Activated CD8-positive, alpha-beta memory T cell treated with anti-CD3 and anti-CD28 coated beads for 1 hour (primary cell): ENCODE data around the gene ZBTB39.
"Not testable (repeated sequence)": the region's sequence is repeated elsewhere in the genome, so short reads cannot be mapped to it uniquely, and the experiment has no call there.

Experiments used
- DNase-seq, 2 donors: peaks; one replicate each; pipeline ENCODE4 v3.0.0-alpha.2; 2020; ENCODE audit warnings: low read depth in 1 of 2; ENCODE audit errors: extremely low read depth in 1 of 2

Gene ZBTB39

DNA sequence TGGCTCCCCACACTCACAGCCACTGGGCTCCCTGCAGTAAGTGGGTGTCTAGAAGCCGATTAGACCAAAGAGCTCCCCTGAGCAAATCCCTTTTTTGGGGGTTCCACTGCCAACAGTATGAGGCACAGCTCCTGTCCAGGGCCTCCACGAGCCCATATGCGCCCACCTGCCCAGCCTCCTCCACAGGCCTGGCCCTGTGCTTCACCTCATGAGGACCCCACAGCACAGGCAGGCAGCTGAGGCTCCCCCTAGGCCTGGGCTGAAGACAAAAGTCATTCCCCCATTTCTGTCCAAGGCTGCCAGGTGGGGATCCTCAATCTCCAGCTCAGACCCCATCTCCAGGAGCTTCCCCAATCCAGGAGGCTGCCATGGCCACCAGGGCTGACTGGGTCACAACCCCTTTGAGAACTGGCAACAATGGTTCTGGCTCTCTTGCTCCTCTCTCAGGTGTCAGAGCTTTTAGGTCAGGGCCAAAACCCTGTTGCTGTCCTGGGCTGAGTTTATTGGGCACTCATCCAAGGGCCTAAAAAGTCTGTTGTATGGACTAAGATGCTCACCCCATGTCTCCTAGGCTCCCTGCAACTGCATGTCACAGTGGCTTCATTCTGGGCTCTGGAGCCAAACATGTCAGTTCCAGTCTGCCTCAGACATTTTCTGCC lies 23.6 kb downstream of the ZBTB39 start:
- DNase-seq: not testable (repeated sequence)

DNA sequence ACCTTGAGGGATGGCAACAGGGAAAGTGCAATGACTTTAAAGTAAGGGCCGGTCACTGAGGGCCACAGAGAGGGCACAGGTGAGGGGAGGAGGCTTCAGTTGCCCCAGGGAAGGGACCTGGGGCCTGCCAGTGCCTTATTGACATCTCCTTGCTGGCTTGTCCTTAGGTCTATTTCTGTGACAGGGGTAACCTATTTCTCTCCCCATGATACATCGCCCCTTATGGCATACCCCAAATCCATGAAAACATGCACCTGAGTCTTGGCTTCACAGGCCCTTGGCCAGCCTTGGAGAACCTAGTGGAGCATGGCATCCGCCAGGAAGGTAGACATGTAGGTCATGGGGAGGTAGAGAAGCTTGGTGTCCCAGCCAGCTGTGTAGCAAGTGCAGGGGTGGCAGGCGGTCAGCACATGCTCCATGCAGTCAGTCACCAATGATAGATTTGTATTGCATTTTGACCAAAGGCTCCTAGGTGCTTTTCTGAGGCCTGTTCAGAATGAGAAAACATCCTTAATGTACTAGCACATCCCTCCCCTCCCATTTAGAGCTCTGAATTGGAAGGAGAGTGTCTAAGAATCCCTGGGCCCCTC lies 25.3 kb downstream of the ZBTB39 start:
- no peak for DNase-seq

DNA sequence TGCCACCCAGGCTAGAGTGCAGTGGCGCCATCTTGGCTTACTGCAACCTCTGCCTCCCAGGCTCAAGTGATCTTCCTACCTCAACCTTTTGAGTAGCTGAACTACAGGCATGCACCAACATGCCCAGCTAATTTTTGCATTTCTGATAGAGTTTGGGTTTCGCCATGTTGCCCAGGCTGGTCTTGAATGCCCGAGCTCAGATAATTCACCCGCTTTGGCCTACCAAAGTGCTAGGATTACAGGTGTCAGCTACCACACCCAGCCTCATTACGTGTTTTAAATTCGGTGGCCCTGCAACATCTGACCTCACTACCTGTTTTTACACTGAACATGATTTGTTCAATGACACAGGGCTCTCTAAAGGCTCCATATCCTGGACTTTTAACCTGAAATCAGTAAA lies 26.1 kb downstream of the ZBTB39 start:
- no peak for DNase-seq

DNA sequence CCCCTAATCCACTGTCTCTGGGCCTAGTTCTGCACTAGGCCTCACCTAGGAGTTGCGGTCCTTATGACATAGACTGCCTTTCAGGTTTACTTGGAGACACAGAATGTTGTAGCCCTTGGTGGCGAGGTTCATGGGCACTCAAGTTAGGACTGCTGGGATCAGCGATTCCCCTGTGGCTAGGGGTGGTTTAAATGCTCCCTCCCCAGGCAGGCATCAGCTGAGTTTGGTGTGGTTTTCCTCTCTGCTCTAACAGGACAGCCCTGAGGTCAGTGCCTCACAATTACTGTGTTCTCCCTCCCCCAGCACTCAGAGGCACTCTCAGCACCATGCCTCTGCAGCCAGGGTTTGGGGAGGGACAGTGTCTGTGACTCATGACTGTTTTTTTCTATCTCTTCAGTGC lies 26.7 kb downstream of the ZBTB39 start:
- DNase-seq: no peak

DNA sequence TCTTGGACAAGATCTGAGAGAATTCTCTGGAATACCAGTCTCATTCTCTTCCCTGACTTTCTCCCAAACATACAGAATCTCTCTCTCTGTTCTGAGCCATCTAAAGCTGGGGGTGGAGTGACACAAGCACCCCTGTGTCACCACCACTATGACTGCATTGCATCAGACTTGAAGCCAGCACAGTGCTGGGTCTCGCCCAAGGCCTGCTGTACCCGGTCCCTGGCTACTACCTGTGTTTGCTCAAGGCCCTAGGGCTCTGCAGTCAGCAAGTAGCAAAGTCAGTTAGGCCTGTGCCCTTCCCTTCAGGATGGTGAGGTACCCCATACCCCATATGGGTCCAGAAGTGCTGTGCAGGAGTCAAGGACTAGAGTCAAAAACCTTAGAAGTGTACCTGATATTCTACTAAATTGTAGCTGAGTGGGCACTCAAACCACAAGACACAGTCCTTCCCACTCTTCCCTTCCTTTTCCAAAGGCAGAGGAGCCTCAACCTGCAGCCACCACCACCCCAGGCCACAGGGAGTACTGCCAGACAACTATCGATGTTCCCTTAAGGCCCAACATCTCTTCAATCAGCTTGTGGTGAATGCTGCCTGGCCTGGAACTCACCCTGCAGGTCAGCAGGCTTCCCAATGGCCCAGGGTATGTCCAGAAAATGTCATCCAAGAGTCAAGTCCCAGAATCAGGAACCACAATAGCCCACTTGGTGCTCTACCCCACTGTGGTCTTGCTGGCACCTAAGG lies 27.8 kb downstream of the ZBTB39 start:
- no peak for DNase-seq

DNA sequence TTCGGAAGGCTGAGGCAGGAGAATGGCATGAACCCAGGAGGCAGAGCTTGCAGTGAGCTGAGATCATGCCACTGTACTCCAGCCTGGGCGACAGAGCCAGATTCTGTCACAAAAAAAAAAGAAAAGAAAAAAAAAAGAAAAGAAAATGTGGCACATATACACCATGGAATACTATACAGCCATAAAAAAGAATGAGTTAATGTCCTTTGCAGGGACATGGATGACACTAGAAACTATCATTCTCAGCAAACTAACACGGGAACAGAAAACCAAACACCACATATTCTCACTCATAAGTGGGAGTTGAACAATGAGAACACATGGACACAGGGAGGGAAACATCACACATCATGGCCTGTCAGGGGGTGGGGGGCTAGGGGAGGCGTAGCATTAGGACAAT lies 29.0 kb downstream of the ZBTB39 start:
- not testable (repeated sequence) for DNase-seq

DNA sequence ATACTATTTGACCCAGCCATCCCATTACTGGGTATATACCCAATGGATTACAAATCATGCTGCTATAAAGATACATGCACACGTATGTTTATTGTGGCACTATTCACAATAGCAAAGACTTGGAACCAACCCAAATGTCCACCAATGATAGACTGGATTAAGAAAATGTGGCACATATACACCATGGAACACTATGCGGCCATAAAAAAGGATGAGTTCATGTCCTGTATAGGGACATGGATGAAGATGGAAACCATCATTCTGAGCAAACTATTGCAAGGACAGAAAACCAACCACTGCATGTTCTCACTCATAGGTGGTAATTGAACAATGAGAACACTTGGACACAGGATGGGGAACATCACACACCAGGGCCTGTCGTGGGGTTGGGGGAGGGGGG lies 32.1 kb downstream of the ZBTB39 start:
- DNase-seq: not testable (repeated sequence)

DNA sequence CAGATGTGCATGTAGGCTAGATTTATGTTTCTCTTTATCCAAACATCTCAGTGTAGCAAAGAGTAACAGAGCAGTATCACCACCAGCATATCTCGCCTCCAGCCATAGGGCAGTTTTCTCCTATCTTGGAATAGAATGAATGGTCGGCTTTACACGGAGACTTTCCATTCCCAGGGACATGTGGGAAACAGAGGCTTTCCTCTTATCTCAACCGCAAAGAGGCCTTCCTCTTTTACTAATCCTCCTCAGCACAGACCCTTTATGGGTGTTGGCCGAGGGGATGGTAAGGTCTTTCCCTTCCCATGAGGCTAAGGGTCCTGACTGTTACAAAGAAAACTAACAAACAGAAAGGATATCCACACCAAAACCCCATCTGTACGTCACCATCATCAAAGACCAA lies 37.4 kb downstream of the ZBTB39 start:
- not testable (repeated sequence) for DNase-seq

DNA sequence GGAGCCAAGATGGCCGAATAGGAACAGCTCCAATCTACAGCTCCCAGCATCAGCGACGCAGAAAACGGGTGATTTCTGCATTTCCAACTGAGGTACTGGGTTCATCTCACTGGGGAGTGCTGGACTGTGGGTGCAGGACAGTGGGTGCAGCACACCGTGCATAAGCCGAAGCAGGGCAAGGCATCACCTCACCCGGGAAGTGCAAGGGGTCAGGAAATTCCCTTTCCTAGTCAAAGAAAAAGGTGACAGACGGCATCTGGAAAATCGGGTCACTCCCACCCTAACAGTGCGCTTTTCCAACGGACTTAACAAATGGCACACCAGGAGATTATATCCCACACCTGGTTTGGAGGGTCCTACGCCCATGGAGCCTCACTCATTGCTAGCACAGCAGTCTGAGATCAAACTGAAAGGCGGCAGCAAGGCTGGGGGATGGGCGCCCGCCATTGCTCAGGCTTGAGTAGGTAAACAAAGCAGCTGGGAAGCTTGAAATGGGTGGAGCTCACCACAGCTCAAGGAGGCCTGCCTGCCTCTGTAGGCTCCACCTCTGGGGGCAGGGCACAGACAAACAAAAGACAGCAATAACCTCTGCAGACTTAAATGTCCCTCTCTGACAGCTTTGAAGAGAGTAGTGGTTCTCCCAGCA lies 40.2 kb downstream of the ZBTB39 start:
- DNase-seq: not testable (repeated sequence)

DNA sequence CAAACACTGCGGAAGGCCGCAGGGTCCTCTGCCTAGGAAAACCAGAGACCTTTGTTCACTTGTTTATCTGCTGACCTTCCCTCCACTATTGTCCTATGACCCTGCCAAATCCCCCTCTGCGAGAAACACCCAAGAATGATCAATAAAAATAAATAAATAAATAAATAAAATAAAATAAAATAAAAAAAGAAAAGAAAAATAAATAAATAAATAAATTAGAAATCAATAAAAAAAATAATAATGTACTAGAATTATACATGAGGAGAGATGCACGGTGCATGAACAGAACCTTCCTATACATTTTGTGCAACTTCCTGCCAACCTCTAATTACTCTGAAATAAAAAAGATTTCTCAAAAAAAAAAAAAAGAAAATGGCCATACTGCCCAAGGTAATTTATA lies 41.2 kb downstream of the ZBTB39 start:
- not testable (repeated sequence) for DNase-seq

DNA sequence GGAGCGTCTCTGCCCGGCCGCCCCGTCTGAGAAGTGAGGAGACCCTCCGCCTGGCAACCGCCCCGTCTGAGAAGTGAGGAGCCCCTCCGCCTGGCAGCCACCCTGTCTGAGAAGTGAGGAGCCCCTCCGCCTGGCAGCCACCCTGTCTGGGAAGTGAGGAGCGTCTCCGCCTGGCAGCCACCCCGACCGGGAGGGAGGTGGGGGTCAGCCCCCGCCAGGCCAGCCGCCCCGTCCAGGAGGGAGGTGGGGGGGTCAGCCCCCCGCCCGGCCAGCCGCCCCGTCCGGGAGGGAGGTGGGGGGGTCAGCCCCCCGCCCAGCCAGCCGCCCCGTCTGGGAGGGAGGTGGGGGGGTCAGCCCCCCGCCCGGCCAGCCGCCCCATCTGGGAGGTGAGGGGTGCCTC lies 42.8 kb downstream of the ZBTB39 start:
- DNase-seq: not testable (repeated sequence)

DNA sequence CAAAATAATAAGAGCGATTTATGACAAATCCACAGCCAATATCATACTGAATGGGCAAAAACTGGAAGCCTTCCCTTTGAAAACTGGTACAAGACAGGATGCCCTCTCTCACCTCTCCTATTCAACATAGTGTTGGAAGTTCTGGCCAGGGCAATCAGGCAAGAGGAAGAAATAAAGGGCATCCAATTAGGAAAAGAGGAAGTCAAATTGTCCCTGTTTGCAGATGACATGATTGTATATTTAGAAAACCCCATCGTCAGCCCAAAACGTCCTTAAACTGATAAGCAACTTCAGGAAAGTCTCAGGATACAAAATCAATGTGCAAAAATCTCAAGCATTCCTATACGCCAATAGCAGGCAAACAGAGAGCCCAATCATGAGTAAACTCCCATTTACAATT lies 44.1 kb downstream of the ZBTB39 start:
- not testable (repeated sequence) for DNase-seq

DNA sequence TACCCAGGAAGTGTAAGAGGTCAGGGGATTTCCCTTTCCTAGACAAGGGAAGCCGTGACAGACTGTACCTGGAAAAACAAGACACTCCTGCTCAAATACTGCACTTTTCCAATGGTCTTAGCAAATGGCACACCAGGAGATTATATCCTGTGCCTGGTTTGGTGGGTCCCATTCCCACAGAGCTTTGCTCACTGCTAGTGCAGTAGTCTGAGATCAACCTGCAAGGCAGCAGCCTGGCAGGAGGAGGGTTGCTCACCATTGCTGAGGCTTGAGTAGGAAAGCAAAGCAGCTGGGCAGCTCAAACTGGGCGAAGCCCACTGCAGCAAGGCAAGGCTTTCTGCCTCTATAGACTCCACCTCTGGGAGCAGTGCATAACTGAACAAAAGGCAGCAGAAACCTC lies 47.9 kb downstream of the ZBTB39 start:
- DNase-seq: no peak

DNA sequence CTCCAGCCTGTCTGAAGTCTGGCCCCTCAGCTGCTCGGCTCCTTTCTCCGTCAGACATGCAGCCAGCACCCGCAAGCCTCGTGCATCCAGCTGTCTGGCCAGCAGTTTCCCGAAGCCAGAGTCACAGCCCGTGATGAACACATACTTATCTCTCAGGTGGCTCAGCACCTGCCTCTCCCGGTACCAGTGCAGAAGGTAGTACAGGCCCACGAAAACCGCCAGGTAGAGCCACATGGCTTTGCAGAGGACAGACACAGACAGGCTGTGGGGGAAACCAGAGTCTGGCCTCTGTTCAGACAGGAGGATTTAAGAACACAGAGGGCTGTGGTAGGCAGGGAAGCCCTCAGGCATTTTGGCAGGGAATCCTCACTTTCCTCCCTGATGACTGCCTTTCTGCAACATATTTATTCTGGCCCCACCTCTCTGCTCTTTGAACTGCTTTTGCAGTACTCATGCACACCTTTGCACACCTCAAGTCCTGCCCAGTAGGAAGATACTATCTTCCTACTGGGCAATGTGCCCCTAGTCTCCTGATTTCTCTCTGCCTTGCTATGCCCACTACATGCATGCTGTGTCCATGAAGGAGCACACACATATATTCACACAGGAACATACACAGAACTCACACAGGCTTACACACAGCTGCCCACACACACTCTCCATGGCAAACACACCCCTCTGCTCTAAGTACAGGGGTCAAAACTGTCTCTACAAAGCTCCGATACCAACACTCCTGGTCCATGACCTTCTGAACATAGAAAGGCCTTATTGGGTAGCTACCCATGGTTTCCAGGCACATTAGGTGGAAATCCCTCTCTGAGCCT lies 48.9 kb downstream of the ZBTB39 start, which contains the start of gene RDH16:
Gene RDH16 (minus strand): TSS at position 380 of the 824 bp plus-strand sequence. CDS start 146 bp downstream, at position 234.
- DNase-seq: no peak

DNA sequence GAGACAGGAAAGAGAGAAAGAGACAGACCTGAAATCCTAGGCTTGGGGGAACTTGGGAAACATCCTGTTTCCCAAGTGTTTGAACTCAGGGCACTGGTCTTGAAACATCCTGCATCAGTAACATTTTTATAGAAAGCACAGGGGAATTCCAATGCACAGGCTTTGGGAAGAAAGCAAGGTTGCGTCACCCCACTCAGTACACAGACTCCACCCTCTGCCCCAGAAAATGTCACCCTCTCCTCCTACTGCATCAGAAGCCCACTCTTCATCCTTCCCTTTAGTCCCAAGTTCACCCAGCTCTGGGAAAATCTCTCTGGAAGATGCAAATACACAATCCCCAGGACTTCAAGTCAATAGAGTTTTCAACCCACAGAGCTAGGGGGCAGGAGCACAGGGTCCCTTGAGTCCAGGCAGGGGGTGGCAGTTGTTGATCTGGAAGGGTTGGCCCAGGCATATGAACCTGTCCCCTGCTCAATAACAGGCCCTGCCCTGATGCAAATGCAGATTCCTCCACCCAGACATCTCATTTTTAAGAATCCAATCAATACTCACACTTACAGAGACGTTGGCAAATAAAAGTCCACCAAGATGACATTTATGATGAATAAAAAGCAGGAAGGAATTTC lies 50.6 kb downstream of the ZBTB39 start:
- DNase-seq: no peak

DNA sequence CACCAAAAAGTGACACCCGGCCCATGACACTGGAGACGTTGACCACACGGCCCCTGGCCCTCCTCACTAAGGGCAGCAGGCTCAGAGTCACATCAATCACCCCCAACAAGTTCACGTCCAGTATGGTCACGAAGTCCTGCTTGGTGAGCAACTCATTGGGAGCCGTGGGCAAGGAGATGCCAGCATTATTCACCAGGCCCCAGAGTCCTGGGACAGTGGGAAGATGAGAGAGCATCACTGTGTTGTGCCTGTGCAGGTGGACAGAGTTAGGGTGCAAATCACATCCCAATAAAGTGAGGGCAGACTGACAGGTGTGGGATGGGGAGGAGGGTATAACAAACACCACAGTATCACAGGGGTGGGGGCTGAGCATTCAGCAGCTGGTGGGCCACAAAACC lies 51.4 kb downstream of the ZBTB39 start:
- DNase-seq: no peak

DNA sequence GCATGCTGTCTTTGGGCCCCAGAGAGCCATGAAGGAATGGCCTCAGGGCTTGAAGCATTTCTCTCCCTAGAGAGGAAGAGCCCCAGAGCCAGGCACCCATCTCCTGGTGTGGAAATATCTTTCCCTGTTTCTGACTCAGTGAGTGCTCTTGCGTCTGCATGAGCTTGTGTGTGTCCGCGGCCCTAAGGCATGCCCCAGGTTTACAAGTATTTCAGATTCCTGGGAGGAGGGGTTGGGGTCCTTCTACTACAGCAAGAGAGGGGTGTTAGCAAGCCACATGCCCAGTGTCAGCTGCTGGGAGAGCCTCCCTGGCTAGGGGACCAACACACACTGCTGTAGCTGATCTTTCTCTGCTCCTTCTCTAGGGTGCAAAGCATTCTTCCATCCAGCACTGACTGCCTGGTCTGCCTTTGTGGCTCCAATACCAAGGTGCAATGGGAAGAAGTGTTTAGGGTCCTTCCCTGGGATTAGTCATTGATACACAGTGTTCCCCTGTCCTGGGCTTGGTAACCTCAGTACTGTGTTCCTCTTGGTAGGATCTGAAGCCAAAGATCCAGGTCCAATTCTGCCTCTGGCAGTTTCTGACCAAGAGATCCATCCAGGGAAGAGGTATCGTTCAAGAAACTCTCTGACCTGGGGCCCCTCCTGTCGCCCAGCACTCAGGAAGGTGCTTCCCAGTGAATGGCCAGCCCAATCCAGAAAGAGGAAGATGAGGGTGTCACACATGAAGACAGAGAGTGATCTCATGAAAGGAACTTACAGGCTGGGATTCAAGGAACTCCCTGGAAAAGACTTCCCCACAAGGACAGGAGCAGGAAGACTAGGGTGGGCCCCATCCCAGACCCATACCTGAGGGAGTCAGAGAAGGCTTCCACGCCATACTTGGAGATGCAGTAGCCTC lies 52.0 kb downstream of the ZBTB39 start:
- DNase-seq: no peak

DNA sequence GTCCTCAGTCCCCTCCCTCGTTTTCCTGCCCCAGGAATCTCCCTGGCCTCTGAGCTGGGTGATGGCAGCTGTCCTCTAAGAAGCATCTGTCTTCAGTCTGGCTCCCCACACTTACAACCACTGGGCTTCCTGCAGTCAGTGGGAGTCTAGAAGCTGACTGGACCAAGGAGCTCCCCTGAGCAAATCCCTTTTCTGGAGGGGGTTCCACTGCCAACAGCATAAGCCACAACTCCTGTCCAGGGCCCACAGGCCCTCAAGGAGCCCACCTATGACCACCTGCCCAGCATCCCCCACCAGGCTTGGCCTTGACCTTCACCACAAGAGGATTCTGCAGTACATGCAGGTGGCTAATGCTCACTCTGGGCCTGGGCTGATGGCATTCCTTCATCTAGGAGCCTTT lies 53.0 kb downstream of the ZBTB39 start:
- DNase-seq: no peak
